GM11168 (cell line): ENCODE data around the gene MMP8.

Experiments
- in situ Hi-C: fragments of 300-500 bp; cut with MboI; formaldehyde crosslinking; loops from one replicate; pipeline ENCODE4 v1.12.0; 2022; ENCODE audit warnings: low sequenced_read_pairs; ENCODE audit not compliant: unreplicated experiment

The MMP8 gene

GRCh38 chr11:102727890-102728289 is 3.1 kb upstream of the MMP8 start:
- in situ Hi-C loops: no loop called here

- in situ Hi-C loops: no loop called here
Observed at GRCh38 chr11:102722821-102723220, 1.9 kb downstream of the MMP8 start.

DNA sequence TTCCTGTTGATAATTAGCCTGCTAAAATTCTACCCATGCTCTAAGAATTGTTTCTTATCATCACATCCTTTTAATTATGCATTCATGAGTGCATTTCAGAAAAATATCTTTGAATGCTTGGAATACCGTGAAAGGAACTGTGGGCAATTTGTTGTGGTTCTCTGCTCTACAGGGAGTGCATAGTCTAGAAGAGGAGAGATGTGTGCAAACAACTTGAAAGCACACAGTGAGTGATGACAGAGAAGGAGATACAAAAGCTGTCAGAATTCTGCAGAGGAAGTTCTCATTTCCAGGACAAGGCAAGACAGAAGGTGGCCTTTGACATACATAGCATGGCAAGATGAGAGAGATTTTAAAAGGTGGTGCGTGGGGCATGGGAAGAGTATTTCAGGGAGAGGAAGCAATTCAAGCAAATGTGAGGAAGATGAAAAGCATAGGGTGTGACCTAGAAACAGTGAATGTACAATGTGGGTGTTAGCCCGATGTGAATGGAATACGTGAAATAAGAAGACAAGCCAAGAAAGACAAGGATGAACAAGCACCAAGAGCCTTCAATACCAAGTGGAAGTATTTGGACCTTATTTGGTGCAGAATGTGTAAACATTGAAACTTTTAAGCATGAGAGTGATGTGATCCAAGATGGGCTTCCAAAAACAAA is 5.0 kb downstream of the MMP8 start:
- in situ Hi-C loops: no loop called here

DNA sequence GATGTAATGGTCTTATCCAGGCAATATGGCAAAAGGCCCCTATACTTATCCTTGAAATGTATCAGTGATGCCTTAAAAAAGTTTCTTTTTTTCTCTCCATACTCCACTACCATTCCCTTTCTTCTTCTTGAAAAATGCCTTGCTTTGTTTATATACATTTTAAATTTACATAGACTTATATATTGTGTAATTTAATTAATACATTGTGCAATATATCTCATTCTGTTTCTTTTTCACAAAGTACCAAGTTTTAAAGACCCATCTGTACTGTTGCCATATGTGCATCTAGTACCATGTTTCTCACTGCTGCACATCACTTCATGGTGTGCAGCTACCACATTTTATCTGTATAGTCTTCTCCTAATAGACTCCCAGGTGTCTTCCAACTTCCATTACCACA is 7.5 kb downstream of the MMP8 start:
- in situ Hi-C loops: no loop called here

DNA sequence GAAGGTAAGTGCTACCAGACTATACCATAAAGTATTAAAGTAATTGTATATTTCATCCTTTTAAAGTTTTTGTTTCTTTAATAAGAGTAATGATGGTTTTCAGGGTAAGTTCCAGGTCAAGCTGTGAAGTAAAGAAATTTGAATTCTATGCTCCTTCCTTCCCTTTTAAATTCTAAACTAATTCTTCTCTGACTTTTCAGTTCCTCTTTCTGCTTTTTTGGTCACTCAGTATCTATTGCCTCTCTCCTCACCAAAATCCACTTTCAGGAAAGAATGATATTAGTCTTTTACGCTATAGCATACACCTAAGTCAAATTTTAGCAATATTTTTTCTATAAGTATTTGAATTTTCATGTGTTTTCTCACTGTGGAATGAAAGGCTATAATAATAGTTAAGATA is 8.2 kb downstream of the MMP8 start:
- in situ Hi-C loops: no loop called here

- in situ Hi-C loops: no loop called here
Observed at GRCh38 chr11:102712137-102712536, 12.6 kb downstream of the MMP8 start.

- in situ Hi-C loops: no loop called here
Observed at GRCh38 chr11:102709201-102709945, 15.4 kb downstream of the MMP8 start.

DNA sequence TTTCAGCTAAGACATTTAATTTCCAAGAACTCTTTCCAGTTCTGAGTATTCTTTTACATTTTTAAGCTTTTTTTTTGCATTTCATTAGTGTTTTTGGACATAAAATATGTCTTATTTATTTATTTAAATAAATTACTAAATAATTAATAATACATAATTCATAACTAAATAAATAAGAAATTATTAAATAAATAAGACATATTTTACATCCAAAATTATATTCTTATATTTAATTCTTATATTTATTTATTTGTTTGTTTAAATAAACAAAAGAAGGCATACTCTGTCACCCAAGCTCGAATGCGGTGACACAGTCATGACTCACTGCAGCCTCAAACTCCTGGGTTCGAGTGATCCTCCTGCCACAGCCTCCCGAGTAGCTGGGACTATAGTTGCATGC is 16.1 kb downstream of the MMP8 start:
- in situ Hi-C loops: no loop called here

GRCh38 chr11:102705626-102706025 is 19.1 kb downstream of the MMP8 start, which contains the start of gene MMP27:
Gene MMP27 (minus strand): TSS chr11:102705769. CDS start chr11:102705714, 55 bp downstream.
- in situ Hi-C loops: no loop called here

DNA sequence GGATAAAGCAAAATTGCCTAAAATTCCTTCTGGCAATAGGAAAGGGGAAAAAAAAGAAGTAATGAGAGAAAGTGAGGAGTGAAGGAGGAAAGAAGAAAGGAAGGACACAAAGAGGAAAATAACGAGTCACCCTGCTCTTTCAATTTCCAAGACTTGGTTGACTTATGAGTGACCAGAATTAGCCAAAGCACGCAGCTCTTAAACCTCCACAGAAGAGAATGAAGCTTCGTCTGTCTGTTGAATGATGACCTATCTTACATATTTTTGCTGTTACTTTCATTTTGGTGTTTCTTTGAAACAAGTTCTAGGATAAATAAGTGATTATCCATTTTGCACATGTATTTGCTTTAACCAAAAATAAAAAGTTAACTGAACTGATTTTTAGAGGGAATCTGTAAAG is 19.9 kb downstream of the MMP8 start:
- in situ Hi-C loops: no loop called here

DNA sequence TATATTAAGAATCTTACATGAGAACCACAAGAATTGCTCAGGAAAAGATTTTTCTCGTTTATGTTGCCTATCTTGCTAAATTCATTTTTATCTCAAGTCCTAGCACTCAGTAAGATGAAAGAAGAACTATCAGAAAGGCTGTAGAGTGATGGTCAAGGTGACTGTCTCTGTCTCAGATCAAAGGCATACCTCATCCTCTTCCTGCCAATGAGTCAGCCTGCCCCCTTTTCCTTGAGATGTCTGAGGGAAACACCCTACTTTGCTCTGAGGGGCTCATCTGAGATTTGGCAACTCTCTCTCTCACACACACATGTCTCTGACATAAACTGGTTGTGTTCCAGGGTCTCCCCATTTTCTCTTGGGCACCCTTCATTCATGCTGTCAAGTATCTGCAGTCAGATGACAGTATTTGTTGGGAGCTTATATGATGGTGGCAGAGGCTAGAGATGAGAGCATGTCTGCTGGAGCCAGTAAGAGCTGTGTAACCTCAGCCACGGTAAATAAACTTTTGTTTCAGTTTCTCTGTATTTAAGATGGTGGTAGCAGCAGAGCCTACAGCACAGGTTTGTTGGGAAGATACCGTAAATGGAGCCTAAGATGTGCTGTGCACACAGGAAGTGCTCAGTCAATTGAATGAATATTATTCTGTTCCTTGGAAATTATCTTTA is 20.8 kb downstream of the MMP8 start:
- in situ Hi-C loops: no loop called here

DNA sequence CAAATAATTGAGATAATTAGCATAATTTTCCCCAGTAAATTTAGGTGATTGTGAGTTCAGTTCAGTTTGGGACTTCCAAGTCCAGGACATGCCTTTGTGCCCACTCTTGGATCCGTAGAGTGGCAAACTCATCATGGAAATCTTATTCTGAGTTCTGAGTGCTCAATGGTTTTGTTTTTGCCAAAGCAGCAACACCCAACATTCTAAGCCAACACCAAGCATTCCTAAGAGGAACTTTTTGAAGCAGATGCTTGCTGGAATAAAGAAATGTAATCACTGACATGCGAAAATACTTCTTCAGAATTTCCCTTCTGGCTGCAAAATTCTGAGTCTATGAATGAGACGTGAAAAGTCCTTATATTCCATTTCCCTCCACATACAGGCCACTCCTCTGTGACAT is 29.6 kb downstream of the MMP8 start:
- in situ Hi-C loops: no loop called here

DNA sequence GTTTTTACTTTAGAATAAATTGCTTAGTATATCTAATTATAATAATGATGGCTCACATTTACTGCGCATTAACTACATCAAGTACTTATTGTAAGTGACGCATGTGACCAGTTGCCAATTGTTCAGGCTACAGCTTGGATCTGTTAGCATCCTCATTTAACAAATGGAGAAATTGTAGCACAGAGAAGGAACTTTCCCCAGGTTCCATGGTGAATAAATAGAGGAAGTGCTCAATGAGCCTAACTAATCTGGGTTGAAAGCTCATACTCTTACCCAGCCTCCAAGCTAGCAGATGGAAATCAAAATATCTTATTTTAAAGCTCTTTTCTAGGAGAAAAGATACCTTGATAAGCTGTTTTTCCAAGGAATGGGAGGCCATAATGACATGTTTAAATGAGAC is 39.0 kb downstream of the MMP8 start:
- in situ Hi-C loops: no loop called here

GRCh38 chr11:102685338-102685737 is 39.4 kb downstream of the MMP8 start:
- in situ Hi-C loops: no loop called here

- in situ Hi-C loops: no loop called here
Observed at GRCh38 chr11:102683277-102683676, 41.5 kb downstream of the MMP8 start.

GRCh38 chr11:102680945-102681344 is 43.8 kb downstream of the MMP8 start:
- in situ Hi-C loops: no loop called here

DNA sequence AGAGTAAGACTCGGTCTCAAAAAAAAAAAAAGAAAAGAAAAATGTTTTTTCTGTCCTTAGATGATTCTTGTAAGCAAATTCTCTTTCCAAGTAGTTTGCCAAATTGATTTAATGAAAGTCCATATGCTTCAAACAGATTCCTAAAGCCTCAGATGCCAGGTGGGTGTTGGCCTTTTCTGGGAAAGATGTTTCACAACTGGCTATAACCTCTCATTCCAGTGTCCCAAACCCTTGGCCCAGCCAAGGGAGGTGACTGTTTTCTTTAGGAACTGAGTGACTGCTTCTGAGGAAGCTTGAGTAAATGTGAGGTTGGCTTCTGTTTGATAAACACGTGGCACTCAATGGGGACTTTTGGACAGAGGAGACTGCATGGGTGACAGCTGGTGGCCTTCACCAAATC is 46.7 kb downstream of the MMP8 start:
- in situ Hi-C loops: no loop called here

- in situ Hi-C loops: no loop called here
Observed at GRCh38 chr11:102676084-102676483, 48.7 kb downstream of the MMP8 start.

- in situ Hi-C loops: no loop called here
Observed at GRCh38 chr11:102669664-102670063, 55.1 kb downstream of the MMP8 start.

GRCh38 chr11:102666331-102666957 is 58.3 kb downstream of the MMP8 start:
- in situ Hi-C loops: no loop called here
